Left forelimb (tissue), 1 donor: ENCODE data around the gene NLRP3.
"Not testable (repeated sequence)": the region's sequence is repeated elsewhere in the genome, so short reads cannot be mapped to it uniquely, and the experiment has no call there.

Experiments
- DNase-seq: peaks from one replicate; pipeline ENCODE4 v3.0.0-alpha.2; 2018; ENCODE audit warnings: low spot score

NLRP3 gene

GRCh38 chr1:247415423-247416361, at the start of gene NLRP3:
NLRP3 (plus strand) TSS chr1:247416173; CDS start chr1:247418801, 2,628 bp downstream.
- no peak for DNase-seq

- not testable (repeated sequence) for DNase-seq
Observed at GRCh38 chr1:247366345-247366744, 49.6 kb upstream of the NLRP3 start.

GRCh38 chr1:247366926-247367645, 48.9 kb upstream of the NLRP3 start:
- no peak for DNase-seq

- no peak for DNase-seq
Observed at GRCh38 chr1:247367786-247368422, 48.1 kb upstream of the NLRP3 start.

GRCh38 chr1:247368490-247369145, 47.4 kb upstream of the NLRP3 start:
- DNase-seq = no peak

GRCh38 chr1:247370786-247371732, 44.9 kb upstream of the NLRP3 start:
- DNase-seq = no peak

GRCh38 chr1:247371801-247372259, 44.1 kb upstream of the NLRP3 start:
- no peak for DNase-seq

GRCh38 chr1:247373721-247374141, 42.2 kb upstream of the NLRP3 start:
- no peak for DNase-seq

- DNase-seq = not testable (repeated sequence)
Observed at GRCh38 chr1:247374651-247375334, 41.2 kb upstream of the NLRP3 start.

GRCh38 chr1:247375747-247376146, 40.2 kb upstream of the NLRP3 start:
- no peak for DNase-seq

GRCh38 chr1:247376659-247377058, 39.3 kb upstream of the NLRP3 start:
- DNase-seq = no peak

GRCh38 chr1:247377656-247378055, 38.3 kb upstream of the NLRP3 start:
- DNase-seq = not testable (repeated sequence)

- no peak for DNase-seq
Observed at GRCh38 chr1:247378334-247379073, 37.5 kb upstream of the NLRP3 start.

- DNase-seq = no peak
Observed at GRCh38 chr1:247385283-247385682, 30.7 kb upstream of the NLRP3 start.

GRCh38 chr1:247386217-247386616, 29.8 kb upstream of the NLRP3 start:
- DNase-seq = no peak

GRCh38 chr1:247386687-247387086, 29.3 kb upstream of the NLRP3 start:
- no peak for DNase-seq

GRCh38 chr1:247387096-247387495, 28.9 kb upstream of the NLRP3 start:
- DNase-seq = no peak

- no peak for DNase-seq
Observed at GRCh38 chr1:247387565-247387964, 28.4 kb upstream of the NLRP3 start.

- peak; percentile 76 for DNase-seq
Observed at GRCh38 chr1:247390116-247390791, 25.7 kb upstream of the NLRP3 start.
